Panc1 (cell line): Measurements from ENCODE around the gene ARHGAP8. TPM values are rescaled to one million over a fixed set of nuclear protein-coding genes. Genes with fewer than 3 reads are reported as not detected.

Experiments used
- total RNA-seq: library from RNA; stranded (reverse); gene quantifications from one replicate; pipeline ENCODE4 v1.2.1, GENCODE V29; 2021; ENCODE audit not compliant: unreplicated experiment

Gene ARHGAP8
- total RNA-seq, 1 experiment from 2014 or later, result 9.2 TPM

Other genes starting within 250 kb of the ARHGAP8 start
- 11.5 TPM for gene PRR5, start 50.4 kb upstream of the ARHGAP8 start, total RNA-seq